B cell (primary cell): Measurements from ENCODE around the gene SMPDL3B. TPM values are rescaled to one million over a fixed set of nuclear protein-coding genes. Genes with fewer than 3 reads are reported as not detected.
A peak's percentile ranks its signal among the peaks of the same experiment; 100 is the strongest.

Experiments
- ATAC-seq: fragments of 200-7000 bp; cut with Tn5 transposase; one replicate; pipeline ENCODE4 v1.10.0; 2021; ENCODE audit warnings: low read depth, mild to moderate bottlenecking, moderate number of reproducible peaks, moderate library complexity
- CTCF ChIA-PET: fragments of 350-600 bp; sonication (Branson Sonifier 250); formaldehyde crosslinking; loops from one replicate; lab custom pipeline; 2021; ENCODE audit warnings: antibody characterized with exemption, inconsistent platforms; lab: Charles Lee
- POLR2A ChIA-PET: fragments of 350-600 bp; sonication (Branson Sonifier 250); formaldehyde crosslinking; loops from one replicate; lab custom pipeline; 2021; ENCODE audit warnings: antibody characterized with exemption; lab: Charles Lee
- DNase-seq: peaks from one replicate; pipeline ENCODE4 v3.0.0; 2013
- H2AFZ ChIP-seq: 2 replicates; pipeline ENCODE4 v1.6.1; 2012; ENCODE audit warnings: mild to moderate bottlenecking, low read depth, low read length; ENCODE audit not compliant: insufficient read depth, poor library complexity, severe bottlenecking
- H3K27ac ChIP-seq, 2 donors: 1 replicate in 1 of 2; 2 replicates in 1 of 2; pipeline ENCODE4 v1.5.1; 2012 to 2013; ENCODE audit warnings: low read length in 2 of 2, mild to moderate bottlenecking in 2 of 2, moderate library complexity in 1 of 2
- H3K27me3 ChIP-seq, 4 experiments: fragments of 200-600 bp in 1 of 4; sonication (generic) in 1 of 4; replicated peaks in 1 of 4; 1 replicate in 2 of 4; 2 replicates in 2 of 4; pipeline versions ENCODE4 v1.6.1 to v1.7.0; 2013 to 2016; ENCODE audit warnings: low read length in 3 of 4, mild to moderate bottlenecking in 2 of 4, mixed read lengths in 1 of 4, moderate library complexity in 1 of 4; ENCODE audit not compliant: insufficient read depth in 4 of 4, control insufficient read depth in 3 of 4; ENCODE audit errors: control extremely low read depth in 1 of 4
- H3K36me3 ChIP-seq, 2 experiments: replicated peaks in 1 of 2; 1 replicate in 1 of 2; 2 replicates in 1 of 2; pipeline versions ENCODE4 v1.6.1 to v1.7.1; 2013; ENCODE audit warnings: low read length in 1 of 2; ENCODE audit not compliant: insufficient read depth in 2 of 2, control insufficient read depth in 1 of 2; ENCODE audit errors: control extremely low read depth in 1 of 2, extremely low read depth in 1 of 2
- H3K4me1 ChIP-seq, 2 donors: fragments of 200-600 bp in 1 of 2; sonication (generic) in 1 of 2; 1 replicate in 1 of 2; 2 replicates in 1 of 2; pipeline versions ENCODE4 v1.5.1 to v1.6.1; 2013 to 2017; ENCODE audit warnings: low read length in 2 of 2; ENCODE audit not compliant: control insufficient read depth in 2 of 2, insufficient read depth in 2 of 2
- H3K4me2 ChIP-seq: replicated peaks from 2 replicates; pipeline ENCODE3; 2012; ENCODE audit warnings: mild to moderate bottlenecking, low read depth, low read length; ENCODE audit not compliant: poor library complexity, severe bottlenecking
- H3K4me3 ChIP-seq, 5 experiments: fragments of 200-600 bp in 1 of 5; sonication (generic) in 1 of 5; 1 replicate in 3 of 5; 2 replicates in 2 of 5; pipeline versions ENCODE4 v1.5.1 to v1.7.0; 2011 to 2016; ENCODE audit warnings: low read length in 4 of 5, mild to moderate bottlenecking in 4 of 5, low read depth in 2 of 5, control low read depth in 1 of 5, moderate library complexity in 1 of 5; ENCODE audit not compliant: insufficient read depth in 1 of 5; ENCODE audit errors: control extremely low read depth in 1 of 5, extremely low read depth in 1 of 5
- H3K79me2 ChIP-seq: fragments of 200-600 bp; sonication (generic); one replicate; pipeline ENCODE4 v1.6.0; 2016; ENCODE audit warnings: low read length; ENCODE audit not compliant: control insufficient read depth, insufficient read depth
- H3K9ac ChIP-seq: fragments of 200-600 bp; sonication (generic); 2 replicates; pipeline ENCODE4 v1.6.1; 2017; ENCODE audit warnings: mild to moderate bottlenecking, low read length, moderate library complexity
- H3K9me3 ChIP-seq, 3 donors: one replicate each; pipeline versions ENCODE4 v1.6.1 to v1.7.1; 2013; ENCODE audit warnings: low read length in 2 of 3; ENCODE audit not compliant: control insufficient read depth in 2 of 3, insufficient read depth in 1 of 3; ENCODE audit errors: control extremely low read depth in 1 of 3
- H4K20me1 ChIP-seq: 2 replicates; pipeline ENCODE4 v1.6.0; 2012; ENCODE audit warnings: mild to moderate bottlenecking, low read length; ENCODE audit not compliant: insufficient read depth, control insufficient read depth, poor library complexity, severe bottlenecking
- H3K27ac Mint-ChIP-seq: one replicate; pipeline ENCODE4 v1.8.0; 2021; ENCODE audit warnings: mixed read lengths
- H3K27me3 Mint-ChIP-seq: one replicate; pipeline ENCODE4 v1.8.0; 2021; ENCODE audit warnings: mixed read lengths
- H3K4me1 Mint-ChIP-seq: one replicate; pipeline ENCODE4 v1.8.0; 2021; ENCODE audit warnings: mixed read lengths
- H3K4me3 Mint-ChIP-seq: one replicate; pipeline ENCODE4 v1.8.0; 2021; ENCODE audit warnings: mixed read lengths
- H3K9me3 Mint-ChIP-seq: one replicate; pipeline ENCODE4 v1.8.0; 2022; ENCODE audit warnings: mixed read lengths; ENCODE audit not compliant: insufficient read depth
- CTCF ChIP-seq: fragments of 200-600 bp; IDR thresholded peaks from one replicate; pipeline ENCODE4 v1.8.0; 2022; ENCODE audit warnings: antibody characterized with exemption, mild to moderate bottlenecking
- EZH2 ChIP-seq: IDR thresholded peaks from 2 replicates; pipeline ENCODE4 v1.6.1; 2012; ENCODE audit warnings: borderline replicate concordance, low read depth, mild to moderate bottlenecking, moderate library complexity, low read length; ENCODE audit not compliant: insufficient read depth, poor library complexity, severe bottlenecking
- WGBS: methylation state at CpG from one replicate; pipeline ENCODE4 v1.1.5; 2013; ENCODE audit warnings: missing lambda C conversion rate; ENCODE audit not compliant: insufficient coverage; 5-methylcytosine and 5-hydroxymethylcytosine counted together
- intact Hi-C: fragments of 100-400 bp; cut with micrococcal nuclease; formaldehyde crosslinking; loops from one replicate; pipeline ENCODE4 v1.10.0; 2022
- polyA minus RNA-seq: library from RNA; depleted of rRNA, polyadenylated mRNA; stranded (reverse); fragments of >200 nt; gene quantifications from 2 replicates; pipeline ENCODE4 v1.2.3, GENCODE V29; 2012
- polyA plus RNA-seq: library from polyadenylated mRNA; depleted of rRNA; stranded (reverse); fragments of >200 nt; gene quantifications from 2 replicates; pipeline ENCODE4 v1.2.3, GENCODE V29; 2012
- total RNA-seq, 2 donors: library from RNA; stranded (reverse); fragments of 120-200 nt in 1 of 2; gene quantifications; 1 replicate in 1 of 2; 2 replicates in 1 of 2; pipeline versions ENCODE4 v1.2.3 to v1.2.4, GENCODE V29; 2013 to 2022

SMPDL3B gene
- total RNA-seq = not detected in 2 replicates
- 0.07 TPM for total RNA-seq (2013)
- polyA plus RNA-seq = 0.22 TPM in 1 of 2 replicates, not detected in the other
- polyA minus RNA-seq = not detected in 2 replicates

- POLR2A ChIA-PET = interaction anchor here (0.5 kb wide), 1 partner anchor 166 kb away, joined by 3 read pairs; no protein-coding TSS in a partner anchor
- H4K20me1 ChIP-seq = no peaks in the 10 kb centered on the region
- H3K4me2 ChIP-seq = peak within 1 kb of the TSS; percentile 41
- CTCF ChIA-PET = interaction anchor here (0.6 kb wide), 2 partner anchors 12 to 609 kb away, joined by 4 to 6 read pairs; no protein-coding TSS in a partner anchor
- no peaks in the 10 kb centered on the region for H3K79me2 ChIP-seq
- DNase-seq = no peak
- Mint-ChIP-seq H3K9me3 (no peaks in the 10 kb centered on the region), H3K4me3 (peak within 1 kb of the TSS; percentile 4), H3K4me1 (peaks cover 21% of the 10 kb centered on the region), H3K27ac (no peak within 1 kb of the TSS), H3K27me3 (peaks cover 18% of the 10 kb centered on the region)
- H3K9ac ChIP-seq = peak within 1 kb of the TSS; percentile 16
- WGBS = under 1% methylated on average over 14 of the region's 16 CpGs
- peak within 1 kb of the TSS in 1 of 5 experiments; percentile 21 for H3K4me3 ChIP-seq
- no peak within 1 kb of the TSS for H3K27ac ChIP-seq
- no peaks in the 10 kb centered on the region for H3K36me3 ChIP-seq
- no peak for TF ChIP-seq EZH2
- no peak for TF ChIP-seq CTCF
- peaks cover 0 to 4% (median 0%) of the 10 kb centered on the region in 3 donors for H3K9me3 ChIP-seq
- peaks cover 0 to 19% (median 9%) of the 10 kb centered on the region in 4 experiments for H3K27me3 ChIP-seq
- peaks cover 12 to 16% of the 10 kb centered on the region in 2 donors for H3K4me1 ChIP-seq
- no peak for ATAC-seq
- intact Hi-C loops = no loop called here
- peak within 1 kb of the TSS; percentile 76 for H2AFZ ChIP-seq
Observed at GRCh38 chr1:27934818-27935549, at the start of gene SMPDL3B. TSS of gene SMPDL3B (plus strand) at chr1:27935000. CDS start at chr1:27935184, 184 bp downstream.

DNA sequence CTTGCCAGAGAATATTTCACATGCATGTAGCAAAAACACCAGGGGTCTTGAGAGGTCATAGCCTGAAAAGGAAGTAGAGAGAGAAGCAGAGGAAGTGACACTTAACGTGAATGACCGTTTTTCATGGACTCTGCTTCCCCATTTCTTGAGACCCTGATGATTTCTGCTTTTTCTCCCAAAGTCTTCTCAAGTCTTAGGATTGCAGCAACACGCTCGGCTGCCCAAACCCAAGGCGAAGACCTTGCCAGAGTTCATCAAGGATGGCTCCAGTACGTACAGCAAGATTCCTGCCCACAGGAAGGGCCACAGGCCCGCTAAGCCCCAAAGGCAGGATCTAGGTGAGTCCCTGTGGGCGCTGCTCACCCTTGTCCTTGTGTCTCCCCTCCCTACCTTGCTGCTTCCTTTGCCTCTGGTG is 49.7 kb upstream of the SMPDL3B start:
- Histone ChIP-seq H3K36me3 (peaks cover 6 to 50% of the 10 kb centered on the region in 2 experiments), H3K27ac (peak overlapping the region; percentile 61 to 77), H4K20me1 (no peaks in the 10 kb centered on the region), H3K4me3 (no peak overlapping the region), H3K9ac (no peak overlapping the region), H3K4me2 (peak overlapping the region; percentile 28), H3K4me1 (peaks cover 30 to 64% of the 10 kb centered on the region in 2 donors), H3K27me3 (no peaks in the 10 kb centered on the region), H3K79me2 (peaks cover 6% of the 10 kb centered on the region), H2AFZ (no peak overlapping the region), H3K9me3 (no peaks in the 10 kb centered on the region)
- Mint-ChIP-seq H3K27ac (peak overlapping the region; percentile 85), H3K9me3 (no peaks in the 10 kb centered on the region), H3K27me3 (no peaks in the 10 kb centered on the region), H3K4me3 (peak overlapping the region; percentile 71), H3K4me1 (peaks cover 57% of the 10 kb centered on the region)
- WGBS = 58% methylated on average over 7 of the region's 8 CpGs
- no peak for TF ChIP-seq EZH2
- no peak for TF ChIP-seq CTCF
- DNase-seq = peak; percentile 47
- POLR2A ChIA-PET = no interaction called here
- CTCF ChIA-PET = interaction anchor here (1.0 kb wide), 1 partner anchor 21 kb away, joined by 3 read pairs; no protein-coding TSS in a partner anchor
- no peak for ATAC-seq
- intact Hi-C loops = no loop called here
